B cell (primary cell): ENCODE measurements around the gene AFAP1L1. TPM values are rescaled to one million over a fixed set of nuclear protein-coding genes. Genes with fewer than 3 reads are reported as not detected.

Experiments
- ATAC-seq: fragments of 200-7000 bp; cut with Tn5 transposase; one replicate; pipeline ENCODE4 v1.10.0; 2021; ENCODE audit warnings: low read depth, mild to moderate bottlenecking, moderate number of reproducible peaks, moderate library complexity
- CTCF ChIA-PET: fragments of 350-600 bp; sonication (Branson Sonifier 250); formaldehyde crosslinking; loops from one replicate; lab custom pipeline; 2021; ENCODE audit warnings: antibody characterized with exemption, inconsistent platforms; lab: Charles Lee
- POLR2A ChIA-PET: fragments of 350-600 bp; sonication (Branson Sonifier 250); formaldehyde crosslinking; loops from one replicate; lab custom pipeline; 2021; ENCODE audit warnings: antibody characterized with exemption; lab: Charles Lee
- DNase-seq: peaks from one replicate; pipeline ENCODE4 v3.0.0; 2013
- H2AFZ ChIP-seq: 2 replicates; pipeline ENCODE4 v1.6.1; 2012; ENCODE audit warnings: mild to moderate bottlenecking, low read depth, low read length; ENCODE audit not compliant: insufficient read depth, poor library complexity, severe bottlenecking
- H3K27ac ChIP-seq, 2 donors: 1 replicate in 1 of 2; 2 replicates in 1 of 2; pipeline ENCODE4 v1.5.1; 2012 to 2013; ENCODE audit warnings: low read length in 2 of 2, mild to moderate bottlenecking in 2 of 2, moderate library complexity in 1 of 2
- H3K27me3 ChIP-seq, 4 experiments: fragments of 200-600 bp in 1 of 4; sonication (generic) in 1 of 4; replicated peaks in 1 of 4; 1 replicate in 2 of 4; 2 replicates in 2 of 4; pipeline versions ENCODE4 v1.6.1 to v1.7.0; 2013 to 2016; ENCODE audit warnings: low read length in 3 of 4, mild to moderate bottlenecking in 2 of 4, mixed read lengths in 1 of 4, moderate library complexity in 1 of 4; ENCODE audit not compliant: insufficient read depth in 4 of 4, control insufficient read depth in 3 of 4; ENCODE audit errors: control extremely low read depth in 1 of 4
- H3K36me3 ChIP-seq, 2 experiments: replicated peaks in 1 of 2; 1 replicate in 1 of 2; 2 replicates in 1 of 2; pipeline versions ENCODE4 v1.6.1 to v1.7.1; 2013; ENCODE audit warnings: low read length in 1 of 2; ENCODE audit not compliant: insufficient read depth in 2 of 2, control insufficient read depth in 1 of 2; ENCODE audit errors: control extremely low read depth in 1 of 2, extremely low read depth in 1 of 2
- H3K4me1 ChIP-seq, 2 donors: fragments of 200-600 bp in 1 of 2; sonication (generic) in 1 of 2; 1 replicate in 1 of 2; 2 replicates in 1 of 2; pipeline versions ENCODE4 v1.5.1 to v1.6.1; 2013 to 2017; ENCODE audit warnings: low read length in 2 of 2; ENCODE audit not compliant: control insufficient read depth in 2 of 2, insufficient read depth in 2 of 2
- H3K4me2 ChIP-seq: replicated peaks from 2 replicates; pipeline ENCODE3; 2012; ENCODE audit warnings: mild to moderate bottlenecking, low read depth, low read length; ENCODE audit not compliant: poor library complexity, severe bottlenecking
- H3K4me3 ChIP-seq, 5 experiments: fragments of 200-600 bp in 1 of 5; sonication (generic) in 1 of 5; 1 replicate in 3 of 5; 2 replicates in 2 of 5; pipeline versions ENCODE4 v1.5.1 to v1.7.0; 2011 to 2016; ENCODE audit warnings: low read length in 4 of 5, mild to moderate bottlenecking in 4 of 5, low read depth in 2 of 5, control low read depth in 1 of 5, moderate library complexity in 1 of 5; ENCODE audit not compliant: insufficient read depth in 1 of 5; ENCODE audit errors: control extremely low read depth in 1 of 5, extremely low read depth in 1 of 5
- H3K79me2 ChIP-seq: fragments of 200-600 bp; sonication (generic); one replicate; pipeline ENCODE4 v1.6.0; 2016; ENCODE audit warnings: low read length; ENCODE audit not compliant: control insufficient read depth, insufficient read depth
- H3K9ac ChIP-seq: fragments of 200-600 bp; sonication (generic); 2 replicates; pipeline ENCODE4 v1.6.1; 2017; ENCODE audit warnings: mild to moderate bottlenecking, low read length, moderate library complexity
- H3K9me3 ChIP-seq, 3 donors: one replicate each; pipeline versions ENCODE4 v1.6.1 to v1.7.1; 2013; ENCODE audit warnings: low read length in 2 of 3; ENCODE audit not compliant: control insufficient read depth in 2 of 3, insufficient read depth in 1 of 3; ENCODE audit errors: control extremely low read depth in 1 of 3
- H4K20me1 ChIP-seq: 2 replicates; pipeline ENCODE4 v1.6.0; 2012; ENCODE audit warnings: mild to moderate bottlenecking, low read length; ENCODE audit not compliant: insufficient read depth, control insufficient read depth, poor library complexity, severe bottlenecking
- H3K27ac Mint-ChIP-seq: one replicate; pipeline ENCODE4 v1.8.0; 2021; ENCODE audit warnings: mixed read lengths
- H3K27me3 Mint-ChIP-seq: one replicate; pipeline ENCODE4 v1.8.0; 2021; ENCODE audit warnings: mixed read lengths
- H3K4me1 Mint-ChIP-seq: one replicate; pipeline ENCODE4 v1.8.0; 2021; ENCODE audit warnings: mixed read lengths
- H3K4me3 Mint-ChIP-seq: one replicate; pipeline ENCODE4 v1.8.0; 2021; ENCODE audit warnings: mixed read lengths
- H3K9me3 Mint-ChIP-seq: one replicate; pipeline ENCODE4 v1.8.0; 2022; ENCODE audit warnings: mixed read lengths; ENCODE audit not compliant: insufficient read depth
- EZH2 ChIP-seq: IDR thresholded peaks from 2 replicates; pipeline ENCODE4 v1.6.1; 2012; ENCODE audit warnings: borderline replicate concordance, low read depth, mild to moderate bottlenecking, moderate library complexity, low read length; ENCODE audit not compliant: insufficient read depth, poor library complexity, severe bottlenecking
- WGBS: methylation state at CpG from one replicate; pipeline ENCODE4 v1.1.5; 2013; ENCODE audit warnings: missing lambda C conversion rate; ENCODE audit not compliant: insufficient coverage; 5-methylcytosine and 5-hydroxymethylcytosine counted together
- intact Hi-C: fragments of 100-400 bp; cut with micrococcal nuclease; formaldehyde crosslinking; loops from one replicate; pipeline ENCODE4 v1.10.0; 2022
- polyA plus RNA-seq: library from polyadenylated mRNA; depleted of rRNA; stranded (reverse); fragments of >200 nt; gene quantifications from 2 replicates; pipeline ENCODE4 v1.2.3, GENCODE V29; 2012
- total RNA-seq, 2 donors: library from RNA; stranded (reverse); fragments of 120-200 nt in 1 of 2; gene quantifications; 1 replicate in 1 of 2; 2 replicates in 1 of 2; pipeline versions ENCODE4 v1.2.3 to v1.2.4, GENCODE V29; 2013 to 2022
- TF ChIP-seq, protein P1 (sequence below): fragments of 200-600 bp; IDR thresholded peaks from one replicate; pipeline ENCODE4 v1.8.0; 2022; ENCODE audit warnings: antibody characterized with exemption, mild to moderate bottlenecking

Gene AFAP1L1
- total and polyA plus RNA-seq, 2 donors (not counting 1 experiment from before 2014, with no cell fraction given), result not detected

DNA sequence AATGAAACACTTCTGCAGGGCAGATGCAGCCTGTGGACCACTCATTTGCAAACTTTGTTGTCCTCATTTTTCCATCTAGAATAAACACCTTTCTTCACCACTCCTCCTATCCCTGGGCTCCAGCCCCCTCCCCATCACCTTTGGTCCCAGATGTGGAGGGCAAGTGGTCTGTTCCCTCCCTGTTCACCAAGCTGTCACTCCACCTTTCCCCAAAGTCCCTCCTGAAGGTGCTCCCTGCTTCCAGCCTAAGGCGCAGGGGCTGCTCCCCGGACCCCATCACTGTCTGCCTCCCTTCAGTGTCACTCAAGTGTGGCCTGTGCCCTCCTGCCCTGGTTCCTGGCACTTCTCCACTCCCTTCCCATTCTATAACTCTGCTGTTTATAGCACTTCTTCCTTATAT lies 93.1 kb downstream of the AFAP1L1 start:
- POLR2A ChIA-PET, result no interaction called here
- DNase-seq, result no peak
- no peak overlapping the region for H3K27ac Mint-ChIP-seq

DNA sequence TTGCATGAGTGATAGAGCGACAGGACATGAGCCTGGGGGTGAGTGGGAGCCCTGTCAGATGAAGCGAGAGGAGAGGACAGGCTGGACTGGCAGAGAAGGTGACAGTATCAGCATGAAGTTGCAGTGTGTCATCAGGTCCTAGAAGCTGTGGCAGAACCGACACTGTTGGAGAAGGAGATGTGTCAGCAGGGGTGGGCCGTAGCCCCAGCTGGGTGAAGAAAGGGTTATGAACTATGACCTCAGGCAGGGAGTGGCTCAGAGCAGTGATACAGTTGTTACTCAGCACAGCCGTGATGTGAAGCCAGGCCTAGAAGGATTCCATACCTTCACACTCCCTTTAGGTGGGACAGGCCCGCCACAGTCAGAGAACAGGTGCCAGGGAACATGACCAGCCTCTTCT lies 93.8 kb downstream of the AFAP1L1 start:
- CTCF ChIA-PET, result interaction anchor here (0.9 to 3.1 kb wide), 5 partner anchors 10 to 51 kb away, joined by 3 to 11 read pairs (median 3); no protein-coding TSS in a partner anchor
- POLR2A ChIA-PET, result interaction anchor here (0.5 kb wide), 1 partner anchor 185 kb away, joined by 9 read pairs; no protein-coding TSS in a partner anchor

More for the DNA sequence above, 93.1 kb downstream of the AFAP1L1 start:
- peaks cover 0 to 6% of the 10 kb centered on the region in 2 donors for H3K4me1 ChIP-seq
- no peaks in the 10 kb centered on the region for H3K27me3 ChIP-seq
- H3K9ac ChIP-seq, result no peak overlapping the region
- H3K9me3 Mint-ChIP-seq, result no peaks in the 10 kb centered on the region
- ATAC-seq, result no peak
- no peak overlapping the region for H3K4me2 ChIP-seq
- H3K4me3 ChIP-seq, result no peak overlapping the region
- no peaks in the 10 kb centered on the region for H4K20me1 ChIP-seq
- WGBS, result 100% methylated on average over 2 of the region's 2 CpGs
- H3K36me3 ChIP-seq, result peaks cover 0 to 3% of the 10 kb centered on the region in 2 experiments
- H3K27ac ChIP-seq, result no peak overlapping the region
- H3K4me1 Mint-ChIP-seq, result peaks cover 6% of the 10 kb centered on the region
- intact Hi-C loops, result no loop called here
- no peak overlapping the region for H3K4me3 Mint-ChIP-seq
- H2AFZ ChIP-seq, result no peak overlapping the region
- CTCF ChIA-PET, result interaction anchor here (1.4 to 3.1 kb wide), 3 partner anchors 8 to 17 kb away, joined by 3 to 11 read pairs (median 3); no protein-coding TSS in a partner anchor
- peaks cover 4% of the 10 kb centered on the region for H3K79me2 ChIP-seq
- no peaks in the 10 kb centered on the region for H3K27me3 Mint-ChIP-seq
- no peaks in the 10 kb centered on the region for H3K9me3 ChIP-seq
- TF ChIP-seq EZH2, result no peak
- TF ChIP-seq, protein P1, sequence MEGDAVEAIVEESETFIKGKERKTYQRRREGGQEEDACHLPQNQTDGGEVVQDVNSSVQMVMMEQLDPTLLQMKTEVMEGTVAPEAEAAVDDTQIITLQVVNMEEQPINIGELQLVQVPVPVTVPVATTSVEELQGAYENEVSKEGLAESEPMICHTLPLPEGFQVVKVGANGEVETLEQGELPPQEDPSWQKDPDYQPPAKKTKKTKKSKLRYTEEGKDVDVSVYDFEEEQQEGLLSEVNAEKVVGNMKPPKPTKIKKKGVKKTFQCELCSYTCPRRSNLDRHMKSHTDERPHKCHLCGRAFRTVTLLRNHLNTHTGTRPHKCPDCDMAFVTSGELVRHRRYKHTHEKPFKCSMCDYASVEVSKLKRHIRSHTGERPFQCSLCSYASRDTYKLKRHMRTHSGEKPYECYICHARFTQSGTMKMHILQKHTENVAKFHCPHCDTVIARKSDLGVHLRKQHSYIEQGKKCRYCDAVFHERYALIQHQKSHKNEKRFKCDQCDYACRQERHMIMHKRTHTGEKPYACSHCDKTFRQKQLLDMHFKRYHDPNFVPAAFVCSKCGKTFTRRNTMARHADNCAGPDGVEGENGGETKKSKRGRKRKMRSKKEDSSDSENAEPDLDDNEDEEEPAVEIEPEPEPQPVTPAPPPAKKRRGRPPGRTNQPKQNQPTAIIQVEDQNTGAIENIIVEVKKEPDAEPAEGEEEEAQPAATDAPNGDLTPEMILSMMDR, result no peak

More for the DNA sequence above, 93.8 kb downstream of the AFAP1L1 start:
- H2AFZ ChIP-seq, result no peak overlapping the region
- H3K4me3 ChIP-seq, result no peak overlapping the region
- no peaks in the 10 kb centered on the region for H4K20me1 ChIP-seq
- ATAC-seq (no peak), DNase-seq (no peak)
- intact Hi-C loops, result no loop called here
- no peaks in the 10 kb centered on the region for H3K27me3 ChIP-seq
- H3K79me2 ChIP-seq, result peaks cover 4% of the 10 kb centered on the region
- Mint-ChIP-seq H3K4me1 (peaks cover 6% of the 10 kb centered on the region), H3K4me3 (no peak overlapping the region), H3K27me3 (no peaks in the 10 kb centered on the region), H3K27ac (no peak overlapping the region), H3K9me3 (no peaks in the 10 kb centered on the region)
- H3K27ac ChIP-seq, result no peak overlapping the region
- TF ChIP-seq, protein P1, result no peak
- TF ChIP-seq EZH2, result no peak
- H3K9ac ChIP-seq, result no peak overlapping the region
- no peak overlapping the region for H3K4me2 ChIP-seq
- no peaks in the 10 kb centered on the region for H3K9me3 ChIP-seq
- H3K4me1 ChIP-seq, result peaks cover 0 to 6% of the 10 kb centered on the region in 2 donors
- 96% methylated on average over 3 of the region's 6 CpGs for WGBS
- peaks cover 0 to 3% of the 10 kb centered on the region in 2 experiments for H3K36me3 ChIP-seq
